D721Med (cell line): ENCODE measurements around the gene PLPP4.

Experiments used
- DNase-seq: peaks from one replicate; pipeline ENCODE4 v3.0.0; 2011; ENCODE audit warnings: low spot score; ENCODE audit not compliant: insufficient read length
- FAIRE-seq: peaks from 2 replicates; lab custom pipeline; 2011; peaks lifted over from hg19 to GRCh38; lab: Jason Lieb, UNC
- TF ChIP-seq, protein P1 (sequence below): IDR thresholded peaks from 2 replicates; pipeline ENCODE4 v1.5.1; 2012; ENCODE audit warnings: mild to moderate bottlenecking, control low read depth; ENCODE audit not compliant: insufficient read depth; ENCODE audit errors: missing control alignments

The PLPP4 gene

DNA sequence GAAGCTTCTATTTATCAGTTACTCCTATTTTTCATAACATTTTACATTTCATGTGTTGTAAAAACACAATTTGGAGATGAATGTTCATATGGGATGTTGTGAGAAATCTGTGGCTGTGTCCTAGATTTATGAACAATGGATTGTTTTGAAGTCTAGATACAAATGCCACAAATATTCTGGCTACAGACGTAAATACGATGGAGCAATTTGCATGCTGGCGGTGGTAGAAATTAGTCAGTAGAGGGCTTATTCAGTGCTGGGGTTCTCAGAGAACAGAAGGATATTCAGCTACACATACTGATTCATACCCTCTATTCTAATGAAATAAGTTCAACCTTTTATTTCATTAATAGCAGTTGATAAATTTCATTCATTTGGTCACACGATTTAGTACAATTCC, 48.8 kb downstream of the PLPP4 start:
- FAIRE-seq (no peak), DNase-seq (no peak)
- TF ChIP-seq, protein P1, sequence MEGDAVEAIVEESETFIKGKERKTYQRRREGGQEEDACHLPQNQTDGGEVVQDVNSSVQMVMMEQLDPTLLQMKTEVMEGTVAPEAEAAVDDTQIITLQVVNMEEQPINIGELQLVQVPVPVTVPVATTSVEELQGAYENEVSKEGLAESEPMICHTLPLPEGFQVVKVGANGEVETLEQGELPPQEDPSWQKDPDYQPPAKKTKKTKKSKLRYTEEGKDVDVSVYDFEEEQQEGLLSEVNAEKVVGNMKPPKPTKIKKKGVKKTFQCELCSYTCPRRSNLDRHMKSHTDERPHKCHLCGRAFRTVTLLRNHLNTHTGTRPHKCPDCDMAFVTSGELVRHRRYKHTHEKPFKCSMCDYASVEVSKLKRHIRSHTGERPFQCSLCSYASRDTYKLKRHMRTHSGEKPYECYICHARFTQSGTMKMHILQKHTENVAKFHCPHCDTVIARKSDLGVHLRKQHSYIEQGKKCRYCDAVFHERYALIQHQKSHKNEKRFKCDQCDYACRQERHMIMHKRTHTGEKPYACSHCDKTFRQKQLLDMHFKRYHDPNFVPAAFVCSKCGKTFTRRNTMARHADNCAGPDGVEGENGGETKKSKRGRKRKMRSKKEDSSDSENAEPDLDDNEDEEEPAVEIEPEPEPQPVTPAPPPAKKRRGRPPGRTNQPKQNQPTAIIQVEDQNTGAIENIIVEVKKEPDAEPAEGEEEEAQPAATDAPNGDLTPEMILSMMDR: no peak

DNA sequence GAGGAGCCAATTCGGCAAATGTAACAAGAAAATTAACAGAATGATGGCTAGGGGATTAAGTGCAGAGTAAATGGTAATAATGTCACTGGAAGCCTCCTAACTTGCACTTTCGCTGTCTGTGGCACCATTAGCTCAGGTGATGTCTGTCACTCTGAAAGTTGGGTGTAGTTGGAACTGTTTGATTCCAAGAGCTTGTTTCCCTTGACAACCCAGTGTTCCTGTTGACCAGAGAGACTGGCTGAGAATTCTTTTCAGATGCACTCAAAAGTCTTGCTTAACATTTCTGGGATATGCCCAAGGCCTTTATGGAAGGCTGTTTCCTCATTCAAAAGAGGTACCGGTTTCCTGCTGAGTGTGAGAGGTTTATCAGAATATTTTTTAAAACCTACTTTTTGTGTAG, 49.6 kb downstream of the PLPP4 start:
- TF ChIP-seq, protein P1: no peak
- DNase-seq (no peak), FAIRE-seq (no peak)

DNA sequence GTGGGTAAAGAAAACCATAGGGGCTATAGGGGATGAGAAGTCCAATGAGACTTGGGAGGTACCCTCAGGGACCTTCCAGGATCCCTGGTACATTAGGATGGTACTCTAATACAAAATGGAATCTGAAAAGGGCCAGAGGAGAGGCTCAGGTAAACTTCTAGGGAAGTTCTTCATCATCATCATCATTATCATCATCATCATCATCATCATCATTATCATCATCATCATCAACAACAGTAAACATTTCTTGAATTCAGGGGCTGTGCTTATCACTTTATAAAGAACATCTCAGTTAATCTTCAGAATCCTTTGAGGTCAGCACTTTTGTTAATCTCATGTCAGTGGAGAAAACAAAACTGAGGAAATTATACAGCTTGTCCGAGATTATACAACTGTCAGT, 50.1 kb downstream of the PLPP4 start:
- DNase-seq (no peak), FAIRE-seq (no peak)
- TF ChIP-seq, protein P1: no peak

DNA sequence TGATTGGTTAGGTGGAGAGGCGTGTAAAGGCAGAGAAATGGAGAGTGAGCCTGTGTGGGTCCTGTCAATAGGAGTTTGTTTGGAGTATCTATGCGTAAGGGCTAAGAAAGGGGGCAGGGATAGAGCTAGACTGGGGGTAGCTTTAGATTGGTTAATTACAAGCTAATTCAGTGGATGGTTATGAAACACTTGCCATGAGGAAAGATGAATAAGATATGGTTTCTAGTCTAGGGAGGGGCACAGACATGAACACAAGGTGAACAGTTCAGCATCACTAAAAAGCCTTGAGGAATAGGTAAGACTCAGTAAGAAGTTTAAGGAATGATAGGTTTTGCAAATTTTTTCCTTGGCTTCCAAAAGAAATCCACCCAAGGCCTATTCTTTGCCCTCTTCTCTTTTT, 50.6 kb downstream of the PLPP4 start:
- no peak for FAIRE-seq
- TF ChIP-seq, protein P1: no peak
- no peak for DNase-seq

DNA sequence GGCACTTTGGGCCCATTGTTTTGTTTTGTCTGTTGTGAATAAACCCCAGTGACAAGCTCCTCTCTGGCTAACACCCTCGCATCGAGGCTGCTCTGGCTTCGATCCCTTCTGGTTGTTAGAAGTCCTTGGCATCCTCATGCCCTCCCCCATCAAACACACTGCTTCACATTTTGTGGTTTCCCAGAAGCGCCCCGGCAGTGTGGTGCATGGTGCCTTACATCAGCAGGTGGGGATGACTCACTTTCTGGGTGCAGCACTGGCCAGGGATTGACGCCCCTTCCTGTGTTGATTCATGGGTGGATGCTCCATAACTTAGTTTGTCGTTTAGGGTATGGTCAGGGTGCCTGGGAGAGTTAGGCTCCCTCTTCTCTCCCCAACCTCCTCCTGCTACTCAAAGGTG, 51.4 kb downstream of the PLPP4 start:
- DNase-seq (no peak), FAIRE-seq (no peak)
- TF ChIP-seq, protein P1: no peak

DNA sequence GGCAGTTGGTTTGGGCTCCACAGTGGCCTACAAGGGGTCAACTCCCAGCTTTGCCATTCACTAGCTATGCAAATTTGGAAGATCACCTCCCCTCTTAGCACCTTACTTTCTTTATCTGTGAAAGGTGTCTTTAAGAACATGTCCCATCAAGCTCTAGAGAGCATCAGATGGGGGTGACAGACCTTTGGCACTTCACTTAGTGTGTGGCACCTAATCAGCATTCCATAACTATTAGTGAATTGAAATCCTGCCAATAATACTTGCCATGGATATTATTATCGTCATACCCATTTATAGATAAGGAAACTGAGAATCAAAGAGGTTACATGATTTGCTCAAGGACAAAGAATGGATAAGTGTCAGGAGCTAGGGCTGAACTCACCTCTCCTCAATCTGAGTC, 51.9 kb downstream of the PLPP4 start:
- FAIRE-seq: no peak
- TF ChIP-seq, protein P1: no peak
- no peak for DNase-seq

DNA sequence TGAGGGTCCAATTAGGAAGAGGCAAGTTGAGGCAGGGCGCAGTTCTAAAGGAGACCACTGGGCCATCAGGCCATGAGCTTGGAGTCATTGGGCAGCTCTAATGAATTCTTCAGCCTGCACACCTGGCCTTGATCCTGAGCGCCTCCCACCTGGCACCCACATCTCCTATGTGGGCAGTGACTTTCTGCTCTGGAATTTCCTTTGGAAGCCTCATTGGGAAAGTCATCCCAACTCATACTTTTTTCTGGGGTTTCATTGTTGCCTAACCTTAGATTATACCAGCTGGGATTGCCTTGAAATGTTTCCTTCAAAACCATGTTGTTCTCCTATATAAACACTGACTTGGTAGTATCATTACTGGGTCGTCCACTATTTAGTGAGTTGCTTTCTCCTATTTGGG, 54.1 kb downstream of the PLPP4 start:
- DNase-seq (no peak), FAIRE-seq (no peak)
- TF ChIP-seq, protein P1: no peak
